Measurements from ENCODE around the gene LFNG.

LFNG gene

DNA sequence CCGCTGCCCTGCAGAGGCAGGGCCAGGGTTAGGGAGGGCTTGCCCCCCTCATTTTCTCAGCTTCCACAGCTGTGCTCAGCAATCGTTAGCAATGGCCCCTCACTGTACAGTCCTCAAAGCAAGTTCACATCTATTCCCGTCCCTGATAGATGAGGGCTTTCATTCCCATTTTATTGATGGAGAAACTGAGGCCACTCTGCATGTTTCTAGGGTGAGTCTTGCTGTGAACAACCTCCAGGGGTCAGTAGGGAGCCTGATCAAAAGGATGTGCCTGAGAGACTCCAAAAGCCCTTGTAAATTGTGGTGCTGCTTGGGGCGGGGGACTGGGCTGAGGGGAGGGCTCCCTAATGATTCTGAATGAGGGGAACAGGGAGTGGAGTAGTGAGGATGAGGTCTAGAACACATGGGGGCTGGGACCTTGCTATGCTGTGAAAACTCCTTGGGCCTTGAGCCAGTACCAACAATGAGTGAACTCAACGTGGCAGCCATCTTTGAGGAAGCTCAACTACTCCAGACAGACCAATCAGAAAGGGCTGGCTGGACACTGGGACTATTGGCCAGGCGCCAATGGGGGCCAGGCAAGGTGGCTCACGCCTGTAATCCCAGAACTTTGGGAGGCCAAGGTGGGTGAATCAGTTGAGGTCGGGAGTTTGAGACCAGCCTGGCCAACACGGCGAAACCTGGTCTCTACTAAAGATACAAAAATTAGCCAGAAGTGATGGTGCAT, 36.7 kb upstream of the LFNG start:
- DNase-seq (ENCODE audit: extremely low read depth in 1 of 2, low read depth in 1 of 2) = no peak

DNA sequence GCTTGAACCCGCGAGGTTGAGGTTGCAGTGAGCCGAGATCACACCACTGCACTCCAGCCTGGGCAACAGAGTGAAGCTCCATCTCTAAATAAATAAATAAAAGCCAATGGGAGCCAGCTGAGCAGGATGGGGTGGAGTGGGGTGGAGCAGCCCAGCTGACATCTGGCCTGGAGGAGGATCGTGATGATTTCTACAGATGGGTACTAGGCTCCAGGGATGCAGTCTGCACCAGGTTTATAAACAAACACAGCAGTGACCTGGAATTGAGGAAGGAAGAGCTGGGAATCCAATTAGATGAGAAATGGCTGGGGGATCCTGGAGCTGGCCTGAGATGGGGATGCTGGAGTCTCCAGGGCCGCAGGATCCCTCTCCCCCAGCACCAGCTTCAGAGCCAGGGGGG, 36.1 kb upstream of the LFNG start:
- no peak for DNase-seq (ENCODE audit: extremely low read depth in 1 of 2, low read depth in 1 of 2)

DNA sequence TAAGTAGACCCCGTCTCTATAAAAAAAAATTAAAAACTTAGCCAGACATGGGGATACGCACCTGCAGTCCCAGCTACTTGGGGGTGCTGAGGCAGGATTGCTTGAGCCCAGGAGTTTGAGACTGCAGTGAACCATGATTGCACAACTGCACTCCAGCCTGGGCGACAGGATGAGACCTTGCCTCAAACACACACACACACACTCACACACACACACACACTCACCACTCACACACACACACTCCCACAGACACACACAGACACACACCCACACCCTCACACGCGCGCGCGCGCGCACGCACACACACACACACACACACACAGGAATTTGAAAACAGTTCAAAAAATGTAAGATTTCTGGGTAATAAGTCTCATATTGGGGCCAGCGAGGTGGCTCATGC, 34.7 kb upstream of the LFNG start:
- no peak for DNase-seq (ENCODE audit: extremely low read depth in 1 of 2, low read depth in 1 of 2)

DNA sequence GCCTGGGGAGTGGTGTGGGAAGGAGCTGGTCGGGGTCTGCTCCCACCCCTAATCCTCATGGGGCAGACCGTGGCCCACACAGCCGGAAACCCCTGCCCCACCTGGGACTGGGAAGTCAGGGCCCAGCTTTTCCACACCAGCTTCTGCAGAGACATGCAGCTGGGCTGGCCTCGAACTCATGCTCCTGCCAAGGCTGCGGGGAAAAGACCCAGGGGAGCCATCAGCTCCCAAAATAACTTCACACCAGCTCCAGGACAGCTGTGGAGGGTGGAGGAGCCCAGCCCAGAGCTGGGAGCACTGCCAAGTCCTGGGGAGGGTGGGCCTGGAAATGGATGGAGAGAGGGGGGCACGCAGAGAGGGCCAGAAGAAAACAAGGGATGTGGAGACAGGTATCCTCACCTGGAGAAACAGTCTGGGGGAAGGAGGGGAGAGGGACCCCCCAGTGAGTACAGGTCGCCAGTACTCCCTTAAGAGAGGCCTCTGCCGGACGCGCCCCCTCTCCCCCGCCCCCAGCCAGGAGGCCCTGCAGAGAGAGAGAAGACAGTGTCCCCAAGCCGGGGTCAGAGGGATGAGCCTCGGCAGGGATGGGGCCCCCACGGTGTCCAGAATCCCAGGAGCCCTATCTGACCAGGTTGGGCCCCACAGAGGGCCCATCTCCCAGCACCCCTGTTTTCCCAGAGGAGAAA, 31.8 kb upstream of the LFNG start:
- no peak for DNase-seq (ENCODE audit: extremely low read depth in 1 of 2, low read depth in 1 of 2)

DNA sequence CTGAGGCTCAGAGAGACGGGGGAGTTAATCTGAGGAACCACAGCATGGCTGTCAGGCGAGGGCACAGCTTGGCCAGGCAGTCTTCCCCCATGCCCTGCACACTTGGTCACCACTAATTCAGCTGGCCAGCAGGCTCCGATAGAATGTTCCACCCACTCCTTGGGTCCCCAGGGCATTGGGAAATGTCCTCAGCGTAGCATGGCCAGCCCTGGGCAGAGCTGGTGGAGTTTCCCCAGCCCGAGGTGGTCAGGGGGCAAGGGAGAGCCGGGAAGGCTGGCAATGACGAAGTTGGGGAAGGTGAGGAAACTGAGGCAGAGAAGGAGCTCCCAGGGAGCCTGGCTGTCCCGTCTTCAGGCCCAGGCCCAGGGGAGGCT, 31.3 kb upstream of the LFNG start:
- no peak for DNase-seq (ENCODE audit: extremely low read depth in 1 of 2, low read depth in 1 of 2)

DNA sequence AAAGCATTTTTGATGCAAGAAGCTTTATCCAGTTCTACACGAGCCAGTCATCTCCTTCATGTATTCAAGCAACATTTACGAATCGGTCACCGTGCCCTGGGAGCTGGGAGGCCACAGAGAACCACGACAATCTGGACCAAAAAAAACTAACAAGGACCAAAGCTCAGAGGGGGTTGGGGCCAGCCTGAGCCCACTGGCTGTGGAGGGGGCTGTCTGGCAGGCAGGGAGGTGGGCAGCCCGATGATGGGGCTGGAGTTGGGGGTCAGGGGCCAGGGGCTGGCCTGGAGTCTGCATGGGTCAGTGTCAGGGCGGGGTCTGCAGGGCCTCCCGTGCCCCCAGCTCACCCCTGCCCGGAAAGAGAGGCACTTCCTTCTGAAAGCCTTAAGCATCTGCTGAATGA, 30.9 kb upstream of the LFNG start:
- no peak for DNase-seq (ENCODE audit: extremely low read depth in 1 of 2, low read depth in 1 of 2)

DNA sequence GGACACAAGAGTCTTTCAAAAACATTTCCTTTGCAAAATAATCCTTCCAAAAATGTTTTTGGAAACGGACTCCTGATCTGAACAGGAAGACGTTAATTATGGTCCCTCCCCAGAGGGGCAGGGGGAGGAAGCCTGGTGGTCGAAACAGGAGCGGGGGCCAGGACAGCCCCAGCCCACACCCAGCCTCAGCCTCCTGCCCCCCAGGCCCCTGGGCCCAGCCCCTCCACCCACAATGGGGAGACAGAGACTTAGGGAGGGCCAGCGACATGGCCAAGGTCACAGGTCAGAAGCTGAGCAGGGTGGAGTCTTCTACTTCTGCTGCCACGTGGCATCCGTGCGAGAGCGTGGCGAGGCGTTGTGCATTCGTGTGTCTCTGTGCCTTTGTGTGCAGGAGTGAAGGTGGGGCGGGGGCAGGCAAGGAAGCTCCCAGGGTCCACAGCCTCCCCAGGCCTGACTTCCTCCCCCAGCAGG, 29.4 kb upstream of the LFNG start:
- no peak for DNase-seq (ENCODE audit: extremely low read depth in 1 of 2, low read depth in 1 of 2)

DNA sequence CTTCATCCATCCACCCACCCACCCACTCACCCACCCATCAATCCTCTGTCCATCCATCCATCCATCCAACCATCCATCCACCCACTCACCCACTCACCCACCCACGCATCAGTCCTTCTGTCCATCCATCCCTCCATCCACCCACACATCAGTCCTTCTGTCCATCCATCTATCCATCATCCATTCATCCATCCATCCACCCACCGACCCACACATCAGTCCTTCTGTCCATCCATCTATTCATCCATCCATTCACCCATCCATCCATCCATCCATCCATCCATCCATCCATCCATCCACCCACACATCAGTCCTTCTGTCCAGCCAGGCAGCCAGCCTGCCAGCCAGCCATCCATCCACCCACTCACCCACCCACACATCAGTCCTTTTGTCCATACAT, 27.5 kb upstream of the LFNG start:
- DNase-seq (ENCODE audit: extremely low read depth in 1 of 2, low read depth in 1 of 2) = no peak

DNA sequence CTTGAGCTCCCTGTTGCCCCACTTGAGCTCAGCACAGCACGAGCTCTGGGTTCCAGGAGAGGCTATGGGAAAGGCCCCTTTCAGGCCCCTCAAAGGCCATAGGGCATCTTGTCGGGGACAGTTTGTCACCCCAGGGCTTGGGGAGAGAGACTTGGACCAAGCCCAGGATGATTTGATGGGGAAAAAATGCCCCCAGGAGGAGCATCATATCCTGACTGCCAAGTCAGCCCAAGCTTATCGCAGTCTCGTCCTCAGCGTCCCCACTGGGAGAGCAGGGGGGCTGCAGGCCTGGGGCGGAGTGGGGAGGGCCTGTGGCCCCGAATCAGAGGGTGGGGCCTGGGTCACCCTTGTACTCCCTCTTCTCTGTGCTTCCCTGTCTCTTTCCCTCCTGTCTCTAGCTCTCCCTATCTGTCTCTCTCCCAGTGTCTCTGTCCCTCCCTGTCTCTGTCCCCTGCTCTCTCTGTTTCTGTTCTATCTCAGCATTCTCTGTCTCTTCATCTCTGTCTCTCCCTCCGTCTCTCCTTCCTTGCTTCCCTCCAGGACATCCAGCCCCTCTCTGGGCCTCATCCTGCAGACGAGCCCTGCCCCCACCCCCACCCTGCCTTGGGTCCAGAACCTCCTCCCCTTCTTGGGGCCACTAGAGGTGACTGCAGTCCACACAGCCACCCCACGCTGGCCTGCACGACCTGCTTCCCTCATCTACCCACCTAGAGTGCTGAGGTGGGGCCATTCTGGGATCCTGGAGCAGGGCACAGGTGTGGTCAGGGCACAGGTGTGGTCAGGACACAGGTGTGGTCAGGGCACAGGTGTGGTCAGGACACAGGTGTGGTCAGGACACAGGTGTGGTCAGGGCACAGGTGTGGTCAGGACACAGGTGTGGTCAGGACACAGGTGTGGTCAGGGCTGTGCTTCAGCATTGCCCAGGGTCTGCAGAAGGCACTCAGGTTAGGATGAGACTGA, 26.1 kb upstream of the LFNG start:
- DNase-seq (ENCODE audit: extremely low read depth in 1 of 2, low read depth in 1 of 2) = no peak

DNA sequence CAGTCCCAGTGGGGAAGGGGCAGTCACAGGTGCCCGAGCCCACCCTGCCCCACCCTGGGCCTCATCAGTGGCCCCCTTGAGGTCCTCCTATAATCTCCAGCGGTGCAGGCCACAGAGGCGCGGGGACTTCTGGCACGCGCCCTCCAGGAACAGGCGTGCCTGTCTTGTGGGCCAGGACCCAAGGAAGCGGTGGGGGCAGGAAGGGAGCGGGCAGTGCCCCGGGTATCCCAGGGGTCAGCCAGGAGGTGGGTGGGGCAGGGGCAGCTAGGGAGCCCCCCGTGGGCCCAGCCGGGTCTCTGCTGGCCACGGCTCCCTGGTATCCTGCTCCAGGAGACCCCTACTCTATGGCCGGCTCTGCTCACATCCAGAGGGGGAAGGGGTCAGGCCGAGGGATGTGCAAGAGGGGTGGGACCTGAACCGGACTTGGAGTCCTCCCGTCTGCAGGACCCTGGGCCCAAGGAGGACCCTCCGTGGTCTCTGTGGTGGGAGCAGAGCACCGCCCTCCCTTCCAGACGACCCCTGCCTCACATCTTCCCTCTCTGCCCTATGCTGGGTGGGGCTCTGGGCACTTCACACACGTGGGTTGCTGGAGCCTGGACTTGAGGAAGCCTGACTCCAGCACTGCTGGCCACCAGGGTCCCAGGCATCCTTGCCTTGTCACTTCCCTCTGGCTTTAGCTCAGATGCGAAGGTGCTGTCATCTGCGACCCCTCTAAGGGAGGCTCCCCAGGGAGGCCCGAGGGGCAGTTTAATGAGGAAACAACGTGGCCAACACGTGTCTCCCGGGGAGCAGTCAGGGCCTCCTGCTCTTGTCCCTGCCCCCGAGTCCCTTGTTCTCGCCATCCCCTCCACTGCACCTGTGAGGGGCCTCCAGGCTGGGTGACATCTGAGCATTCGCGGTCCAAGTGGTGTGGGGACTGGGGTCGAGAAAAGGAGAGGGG, 25.1 kb upstream of the LFNG start:
- DNase-seq (ENCODE audit: extremely low read depth in 1 of 2, low read depth in 1 of 2) = no peak

DNA sequence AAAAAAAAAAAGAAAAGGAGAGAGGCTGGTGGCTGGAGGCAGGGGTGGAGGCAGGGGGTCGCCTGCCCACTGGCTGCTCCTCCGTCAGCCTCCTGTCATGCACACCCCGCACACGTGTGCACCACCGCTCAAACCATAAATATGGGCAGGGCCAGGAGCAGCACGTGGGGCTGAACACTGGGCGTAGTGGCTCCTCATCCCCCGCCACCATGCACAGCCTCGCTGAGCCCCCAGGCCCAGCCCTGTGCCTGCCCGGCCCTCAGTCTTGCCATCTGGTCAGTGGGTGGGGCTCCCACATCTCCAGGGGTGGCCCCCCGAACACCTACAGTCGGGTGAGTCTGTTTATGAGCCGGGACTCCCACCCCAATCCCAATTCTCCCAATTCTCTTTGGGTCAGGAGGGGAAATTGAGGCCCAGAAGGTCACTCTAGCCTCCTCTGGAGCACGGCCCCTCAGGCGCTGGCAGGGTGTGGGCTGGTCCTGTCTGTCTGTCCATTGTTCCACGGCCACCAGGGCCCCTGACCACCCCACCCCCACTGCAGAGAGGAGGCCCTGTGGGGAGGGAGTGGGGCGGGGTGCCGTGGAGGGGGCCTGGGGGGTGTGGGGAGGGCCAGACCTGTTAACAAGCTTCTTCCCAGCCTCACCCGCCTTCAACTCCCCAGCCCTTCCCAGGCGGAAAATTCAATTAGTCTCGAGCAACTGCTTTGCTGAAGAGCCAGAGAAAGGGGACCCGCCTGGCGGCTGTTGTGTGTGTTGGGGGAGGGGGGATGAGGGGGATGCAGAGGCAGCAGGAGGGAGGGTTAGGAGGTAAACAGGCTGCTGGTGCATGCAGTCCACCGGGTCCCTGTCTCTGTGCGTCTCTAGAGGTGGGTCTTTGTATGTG, 23.9 kb upstream of the LFNG start:
- no peak for DNase-seq (ENCODE audit: extremely low read depth in 1 of 2, low read depth in 1 of 2)

DNA sequence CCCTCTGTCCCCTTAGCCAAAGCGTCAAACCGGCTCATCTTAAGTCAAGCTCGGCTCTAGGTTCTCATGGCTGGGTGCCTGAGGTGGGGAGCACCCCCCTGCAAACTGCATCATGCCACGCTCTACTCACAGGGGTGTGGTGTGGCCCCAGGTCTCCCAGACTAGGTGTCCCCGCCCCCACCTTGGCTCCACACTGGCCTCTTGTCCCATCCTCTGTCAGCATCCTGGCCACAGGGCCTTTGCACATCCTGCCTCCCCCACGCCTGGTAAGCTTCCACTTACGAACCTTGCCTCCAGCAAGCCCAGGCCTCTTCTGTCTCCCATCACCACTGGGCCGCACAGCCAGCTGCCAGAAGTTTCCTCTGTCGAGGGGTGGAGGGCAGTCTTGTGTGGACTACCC, 23.2 kb upstream of the LFNG start:
- DNase-seq (ENCODE audit: extremely low read depth in 1 of 2, low read depth in 1 of 2) = no peak

DNA sequence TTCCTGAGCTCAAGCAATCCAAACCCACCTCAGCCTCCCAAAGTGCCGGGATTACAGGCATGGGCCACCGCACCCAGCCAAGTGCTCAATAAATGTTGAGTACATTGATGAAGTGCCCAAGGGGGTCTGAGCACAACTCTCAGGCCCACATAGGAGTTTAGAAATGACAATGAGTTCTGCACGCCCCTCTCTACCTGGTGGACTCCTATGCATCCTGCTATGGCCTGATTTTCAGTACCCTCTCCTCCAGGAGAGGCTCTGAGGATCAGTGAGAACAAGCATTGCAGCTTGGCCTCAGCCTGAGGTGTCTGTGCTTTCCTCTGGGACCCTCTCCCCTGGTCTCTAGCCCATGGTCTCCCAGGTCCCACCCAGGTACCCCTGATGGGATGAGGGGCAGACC, 22.5 kb upstream of the LFNG start:
- no peak for DNase-seq (ENCODE audit: extremely low read depth in 1 of 2, low read depth in 1 of 2)

DNA sequence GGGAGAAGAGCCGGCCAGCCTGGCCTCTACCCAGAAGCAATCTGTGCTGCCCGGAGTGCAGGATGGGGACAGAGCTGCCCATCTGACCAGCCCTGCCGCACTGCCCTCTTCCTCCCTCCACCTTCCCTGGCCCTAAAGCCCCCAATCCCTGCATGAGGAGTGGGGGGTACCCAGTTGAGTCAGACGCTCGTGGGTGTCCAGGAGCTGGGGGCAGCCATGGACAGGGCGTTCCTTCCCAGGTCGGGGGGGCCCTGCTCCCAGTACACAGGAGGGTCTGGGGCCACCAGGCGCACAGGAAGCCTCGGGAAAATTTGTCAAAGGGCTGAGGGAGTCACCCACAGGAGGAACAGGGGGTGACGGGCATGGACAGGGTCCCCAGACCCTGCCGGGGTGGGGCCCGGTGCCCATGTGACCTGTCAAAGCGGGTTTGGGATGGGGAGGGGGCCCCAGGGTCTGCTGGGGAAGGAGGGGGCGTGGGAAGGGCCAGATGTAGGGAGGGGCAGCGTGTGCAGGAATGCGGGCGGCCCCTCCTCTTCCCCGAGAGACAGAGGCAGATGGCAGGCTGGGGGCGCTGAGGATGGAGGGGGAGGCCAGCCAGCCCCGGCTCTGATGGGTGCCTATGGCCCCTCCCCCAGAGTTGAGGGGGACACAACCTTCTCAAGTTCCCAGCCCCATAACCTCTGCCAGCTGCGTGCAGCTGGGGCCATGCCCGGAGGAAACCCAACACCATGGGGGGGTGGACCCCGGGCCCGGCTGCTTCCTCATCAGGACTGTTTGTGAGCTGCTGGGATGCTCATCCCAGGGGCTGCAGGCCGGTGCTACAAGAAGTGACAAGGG, 21.9 kb upstream of the LFNG start:
- DNase-seq (ENCODE audit: extremely low read depth in 1 of 2, low read depth in 1 of 2) = no peak

DNA sequence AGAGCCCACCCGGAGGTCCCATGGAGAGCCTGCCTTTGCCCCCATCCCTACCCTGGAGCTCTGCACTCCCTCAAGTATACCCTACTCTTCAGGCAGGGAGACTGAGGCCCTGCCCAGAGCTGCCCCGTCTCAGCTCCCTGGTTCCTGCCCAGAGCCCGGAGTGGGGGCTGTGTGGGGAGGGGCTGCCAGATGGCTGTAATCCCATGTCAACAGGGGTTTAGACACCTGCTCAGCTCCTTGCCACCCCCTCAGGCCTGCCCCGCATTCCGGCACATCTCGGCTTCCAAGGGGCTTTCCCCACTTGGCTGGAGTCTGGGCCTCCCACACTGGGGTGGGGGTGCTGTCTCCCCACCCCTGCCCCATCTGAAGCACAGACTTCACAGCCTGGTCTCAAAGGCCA, 20.9 kb upstream of the LFNG start:
- DNase-seq (ENCODE audit: extremely low read depth in 1 of 2, low read depth in 1 of 2) = no peak

DNA sequence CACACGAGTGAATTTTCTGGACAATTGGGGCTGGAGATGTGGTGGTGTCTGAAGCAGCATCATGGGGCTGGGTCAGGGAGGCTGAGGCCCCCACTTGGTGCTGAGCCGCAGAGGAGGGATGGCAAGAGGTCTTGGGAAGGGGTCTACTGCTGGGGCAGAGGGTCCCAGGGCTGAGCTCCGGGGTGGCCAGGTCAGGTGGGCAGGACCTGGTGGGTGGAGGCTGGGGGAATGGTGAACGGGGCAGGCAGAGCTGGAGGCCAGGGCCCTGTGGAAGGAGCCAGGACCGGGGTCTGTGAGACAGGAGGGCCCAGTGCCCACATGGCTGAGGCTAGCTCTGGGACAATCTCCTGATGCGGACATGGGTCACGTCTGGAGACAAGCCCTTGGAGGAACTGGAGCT, 20.4 kb upstream of the LFNG start:
- no peak for DNase-seq (ENCODE audit: extremely low read depth in 1 of 2, low read depth in 1 of 2)

DNA sequence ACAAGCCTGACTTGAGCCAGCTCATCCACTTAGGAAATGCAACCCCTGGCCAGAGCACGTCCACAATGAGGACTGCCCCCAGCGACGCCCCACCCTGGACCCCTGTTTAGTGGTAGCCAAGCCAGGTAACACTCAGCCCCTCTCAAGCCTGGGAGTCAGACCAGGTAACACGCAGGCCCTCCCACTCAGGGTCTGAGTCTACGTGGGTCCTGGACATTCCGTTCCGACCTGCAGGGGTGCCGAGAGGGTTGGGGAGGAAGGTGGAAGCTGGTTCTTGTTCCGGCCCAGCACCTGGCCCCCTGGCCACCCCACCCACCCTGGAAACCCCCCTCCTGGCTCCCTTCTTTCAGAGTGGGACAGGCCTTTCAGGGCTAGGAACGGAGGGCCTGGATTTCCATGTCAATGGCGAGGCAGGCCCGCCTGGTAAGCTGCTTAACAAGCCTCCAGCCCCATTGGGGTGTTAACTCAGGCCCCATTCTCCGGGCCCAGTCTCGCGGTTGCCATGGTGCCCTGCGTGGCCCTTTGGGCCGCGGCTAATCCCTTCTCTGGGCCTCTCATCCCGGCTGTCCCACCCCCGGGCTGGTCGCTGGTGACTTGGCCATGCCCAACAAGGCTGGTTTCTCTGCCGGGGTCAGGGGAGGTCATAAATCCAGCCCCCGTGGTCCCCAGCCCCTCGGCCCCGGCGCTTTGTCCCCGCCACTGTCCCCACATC, 19.7 kb upstream of the LFNG start:
- no peak for DNase-seq (ENCODE audit: extremely low read depth in 1 of 2, low read depth in 1 of 2)

DNA sequence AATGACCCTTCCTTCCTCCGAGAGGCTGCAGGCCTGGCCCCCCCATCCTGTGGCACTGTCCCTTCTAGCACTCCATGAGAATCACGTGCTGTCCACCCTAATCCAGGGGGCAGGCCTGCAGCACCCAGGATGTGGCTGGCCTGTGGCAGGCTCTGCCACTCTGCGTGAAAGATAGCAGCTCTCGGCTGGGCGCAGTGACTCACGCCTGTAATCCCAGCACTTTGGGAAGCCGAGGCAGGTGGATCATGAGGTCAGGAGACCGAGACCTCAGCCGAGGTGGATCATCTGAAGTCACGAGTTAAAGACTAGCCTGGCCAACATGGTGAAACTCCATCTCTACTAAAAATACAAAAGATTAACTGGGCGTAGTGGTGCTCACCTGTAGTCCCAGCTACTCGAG, 18.9 kb upstream of the LFNG start:
- no peak for DNase-seq (ENCODE audit: extremely low read depth in 1 of 2, low read depth in 1 of 2)
